ENCODE results near the gene TAC4. TPM values are rescaled to one million over a fixed set of nuclear protein-coding genes. Genes with fewer than 3 reads are reported as not detected.

Gene TAC4
- total and polyA plus RNA-seq, 10 of the 15 experiments (the other 5 are each of a cell fraction or from before 2014, with no cell fraction given): not detected

DNA sequence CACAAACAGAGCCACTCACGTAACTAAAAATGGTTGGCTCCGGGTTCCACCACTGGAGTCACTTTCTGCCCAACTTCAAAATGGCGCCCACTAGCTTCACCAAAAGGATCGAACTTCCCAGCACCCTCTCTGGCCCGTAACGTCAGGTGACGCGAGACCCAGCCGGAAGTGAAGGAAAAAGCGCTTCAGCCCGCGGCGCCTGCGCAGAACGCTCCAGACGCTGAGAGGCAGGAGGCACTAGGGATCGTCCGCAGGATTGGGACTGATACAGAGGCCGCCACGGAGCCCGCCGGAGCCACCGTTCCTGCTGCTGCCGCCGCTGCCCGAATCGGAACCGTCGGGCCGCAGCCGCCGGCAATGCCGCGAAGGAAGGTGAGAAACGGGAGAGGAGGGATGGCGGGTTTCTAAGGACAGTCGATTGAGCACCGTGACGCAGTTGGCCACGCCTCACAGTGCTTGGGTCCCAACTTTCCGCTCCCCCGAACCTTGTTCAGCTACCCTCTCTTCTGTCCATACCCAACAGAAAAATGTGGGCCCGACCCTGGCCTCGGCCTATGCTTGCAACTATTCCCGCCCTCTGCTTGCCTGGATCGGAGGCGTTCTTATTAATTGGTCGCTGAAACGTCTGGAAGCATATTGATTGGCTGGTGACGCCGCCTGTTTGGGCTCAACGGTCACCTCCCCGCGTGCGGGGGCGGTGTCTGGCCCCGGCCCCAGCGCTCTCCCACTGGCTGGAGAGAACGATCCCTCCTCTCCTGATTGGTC is 59.2 kb downstream of the TAC4 start, which contains the start of gene KAT7 (continued):
- TF ChIP-seq, protein P1, sequence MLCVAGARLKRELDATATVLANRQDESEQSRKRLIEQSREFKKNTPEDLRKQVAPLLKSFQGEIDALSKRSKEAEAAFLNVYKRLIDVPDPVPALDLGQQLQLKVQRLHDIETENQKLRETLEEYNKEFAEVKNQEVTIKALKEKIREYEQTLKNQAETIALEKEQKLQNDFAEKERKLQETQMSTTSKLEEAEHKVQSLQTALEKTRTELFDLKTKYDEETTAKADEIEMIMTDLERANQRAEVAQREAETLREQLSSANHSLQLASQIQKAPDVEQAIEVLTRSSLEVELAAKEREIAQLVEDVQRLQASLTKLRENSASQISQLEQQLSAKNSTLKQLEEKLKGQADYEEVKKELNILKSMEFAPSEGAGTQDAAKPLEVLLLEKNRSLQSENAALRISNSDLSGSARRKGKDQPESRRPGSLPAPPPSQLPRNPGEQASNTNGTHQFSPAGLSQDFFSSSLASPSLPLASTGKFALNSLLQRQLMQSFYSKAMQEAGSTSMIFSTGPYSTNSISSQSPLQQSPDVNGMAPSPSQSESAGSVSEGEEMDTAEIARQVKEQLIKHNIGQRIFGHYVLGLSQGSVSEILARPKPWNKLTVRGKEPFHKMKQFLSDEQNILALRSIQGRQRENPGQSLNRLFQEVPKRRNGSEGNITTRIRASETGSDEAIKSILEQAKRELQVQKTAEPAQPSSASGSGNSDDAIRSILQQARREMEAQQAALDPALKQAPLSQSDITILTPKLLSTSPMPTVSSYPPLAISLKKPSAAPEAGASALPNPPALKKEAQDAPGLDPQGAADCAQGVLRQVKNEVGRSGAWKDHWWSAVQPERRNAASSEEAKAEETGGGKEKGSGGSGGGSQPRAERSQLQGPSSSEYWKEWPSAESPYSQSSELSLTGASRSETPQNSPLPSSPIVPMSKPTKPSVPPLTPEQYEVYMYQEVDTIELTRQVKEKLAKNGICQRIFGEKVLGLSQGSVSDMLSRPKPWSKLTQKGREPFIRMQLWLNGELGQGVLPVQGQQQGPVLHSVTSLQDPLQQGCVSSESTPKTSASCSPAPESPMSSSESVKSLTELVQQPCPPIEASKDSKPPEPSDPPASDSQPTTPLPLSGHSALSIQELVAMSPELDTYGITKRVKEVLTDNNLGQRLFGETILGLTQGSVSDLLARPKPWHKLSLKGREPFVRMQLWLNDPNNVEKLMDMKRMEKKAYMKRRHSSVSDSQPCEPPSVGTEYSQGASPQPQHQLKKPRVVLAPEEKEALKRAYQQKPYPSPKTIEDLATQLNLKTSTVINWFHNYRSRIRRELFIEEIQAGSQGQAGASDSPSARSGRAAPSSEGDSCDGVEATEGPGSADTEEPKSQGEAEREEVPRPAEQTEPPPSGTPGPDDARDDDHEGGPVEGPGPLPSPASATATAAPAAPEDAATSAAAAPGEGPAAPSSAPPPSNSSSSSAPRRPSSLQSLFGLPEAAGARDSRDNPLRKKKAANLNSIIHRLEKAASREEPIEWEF (IDR thresholded peaks at IDR 0.05; ENCODE audit: insufficient replicate concordance, low read depth, low read length): no peak
- TF ChIP-seq EZH2 (IDR thresholded peaks at IDR 0.05; ENCODE audit: borderline replicate concordance, control insufficient read depth, low read depth, low read length): no peak
- peak; percentile 84 for TF ChIP-seq PML (IDR thresholded peaks at IDR 0.05; ENCODE audit: low read length)
- TF ChIP-seq, protein P2, sequence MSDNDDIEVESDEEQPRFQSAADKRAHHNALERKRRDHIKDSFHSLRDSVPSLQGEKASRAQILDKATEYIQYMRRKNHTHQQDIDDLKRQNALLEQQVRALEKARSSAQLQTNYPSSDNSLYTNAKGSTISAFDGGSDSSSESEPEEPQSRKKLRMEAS (IDR thresholded peaks at IDR 0.05; ENCODE audit: low read depth, low read length): no peak; the same call in 1 of the 2 replicates
- TF ChIP-seq, protein P3, sequence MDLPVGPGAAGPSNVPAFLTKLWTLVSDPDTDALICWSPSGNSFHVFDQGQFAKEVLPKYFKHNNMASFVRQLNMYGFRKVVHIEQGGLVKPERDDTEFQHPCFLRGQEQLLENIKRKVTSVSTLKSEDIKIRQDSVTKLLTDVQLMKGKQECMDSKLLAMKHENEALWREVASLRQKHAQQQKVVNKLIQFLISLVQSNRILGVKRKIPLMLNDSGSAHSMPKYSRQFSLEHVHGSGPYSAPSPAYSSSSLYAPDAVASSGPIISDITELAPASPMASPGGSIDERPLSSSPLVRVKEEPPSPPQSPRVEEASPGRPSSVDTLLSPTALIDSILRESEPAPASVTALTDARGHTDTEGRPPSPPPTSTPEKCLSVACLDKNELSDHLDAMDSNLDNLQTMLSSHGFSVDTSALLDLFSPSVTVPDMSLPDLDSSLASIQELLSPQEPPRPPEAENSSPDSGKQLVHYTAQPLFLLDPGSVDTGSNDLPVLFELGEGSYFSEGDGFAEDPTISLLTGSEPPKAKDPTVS (IDR thresholded peaks at IDR 0.05; ENCODE audit: low read depth, low read length): no peak
- TF ChIP-seq TAF1 (IDR thresholded peaks at IDR 0.05; ENCODE audit: borderline replicate concordance, low read depth, low read length): peak; percentile 86
- TF ChIP-seq HDAC6 (IDR thresholded peaks at IDR 0.05; ENCODE audit: unreplicated experiment): no peak
- TF ChIP-seq, protein P4, sequence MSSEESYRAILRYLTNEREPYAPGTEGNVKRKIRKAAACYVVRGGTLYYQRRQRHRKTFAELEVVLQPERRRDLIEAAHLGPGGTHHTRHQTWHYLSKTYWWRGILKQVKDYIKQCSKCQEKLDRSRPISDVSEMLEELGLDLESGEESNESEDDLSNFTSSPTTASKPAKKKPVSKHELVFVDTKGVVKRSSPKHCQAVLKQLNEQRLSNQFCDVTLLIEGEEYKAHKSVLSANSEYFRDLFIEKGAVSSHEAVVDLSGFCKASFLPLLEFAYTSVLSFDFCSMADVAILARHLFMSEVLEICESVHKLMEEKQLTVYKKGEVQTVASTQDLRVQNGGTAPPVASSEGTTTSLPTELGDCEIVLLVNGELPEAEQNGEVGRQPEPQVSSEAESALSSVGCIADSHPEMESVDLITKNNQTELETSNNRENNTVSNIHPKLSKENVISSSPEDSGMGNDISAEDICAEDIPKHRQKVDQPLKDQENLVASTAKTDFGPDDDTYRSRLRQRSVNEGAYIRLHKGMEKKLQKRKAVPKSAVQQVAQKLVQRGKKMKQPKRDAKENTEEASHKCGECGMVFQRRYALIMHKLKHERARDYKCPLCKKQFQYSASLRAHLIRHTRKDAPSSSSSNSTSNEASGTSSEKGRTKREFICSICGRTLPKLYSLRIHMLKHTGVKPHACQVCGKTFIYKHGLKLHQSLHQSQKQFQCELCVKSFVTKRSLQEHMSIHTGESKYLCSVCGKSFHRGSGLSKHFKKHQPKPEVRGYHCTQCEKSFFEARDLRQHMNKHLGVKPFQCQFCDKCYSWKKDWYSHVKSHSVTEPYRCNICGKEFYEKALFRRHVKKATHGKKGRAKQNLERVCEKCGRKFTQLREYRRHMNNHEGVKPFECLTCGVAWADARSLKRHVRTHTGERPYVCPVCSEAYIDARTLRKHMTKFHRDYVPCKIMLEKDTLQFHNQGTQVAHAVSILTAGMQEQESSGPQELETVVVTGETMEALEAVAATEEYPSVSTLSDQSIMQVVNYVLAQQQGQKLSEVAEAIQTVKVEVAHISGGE (CRISPR knock-in tag; IDR thresholded peaks at IDR 0.05): no peak
- TF ChIP-seq KLF5 (IDR thresholded peaks at IDR 0.05; ENCODE audit: partially characterized antibody): peak; percentile 49
- TF ChIP-seq SMAD5 (IDR thresholded peaks at IDR 0.05; ENCODE audit: low read depth): 0 out of 2 replicates have a peak, but pooled peaks have one; percentile 44
- TF ChIP-seq, protein P5, sequence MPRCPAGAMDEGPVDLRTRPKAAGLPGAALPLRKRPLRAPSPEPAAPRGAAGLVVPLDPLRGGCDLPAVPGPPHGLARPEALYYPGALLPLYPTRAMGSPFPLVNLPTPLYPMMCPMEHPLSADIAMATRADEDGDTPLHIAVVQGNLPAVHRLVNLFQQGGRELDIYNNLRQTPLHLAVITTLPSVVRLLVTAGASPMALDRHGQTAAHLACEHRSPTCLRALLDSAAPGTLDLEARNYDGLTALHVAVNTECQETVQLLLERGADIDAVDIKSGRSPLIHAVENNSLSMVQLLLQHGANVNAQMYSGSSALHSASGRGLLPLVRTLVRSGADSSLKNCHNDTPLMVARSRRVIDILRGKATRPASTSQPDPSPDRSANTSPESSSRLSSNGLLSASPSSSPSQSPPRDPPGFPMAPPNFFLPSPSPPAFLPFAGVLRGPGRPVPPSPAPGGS (IDR thresholded peaks at IDR 0.05; ENCODE audit: borderline replicate concordance, insufficient read depth, low read depth, low read length, poor library complexity, severe bottlenecking): no peak
- no peak for TF ChIP-seq SPI1 (IDR thresholded peaks at IDR 0.05; ENCODE audit: borderline replicate concordance, insufficient read depth, low read depth, low read length)
- TF ChIP-seq, protein P6, sequence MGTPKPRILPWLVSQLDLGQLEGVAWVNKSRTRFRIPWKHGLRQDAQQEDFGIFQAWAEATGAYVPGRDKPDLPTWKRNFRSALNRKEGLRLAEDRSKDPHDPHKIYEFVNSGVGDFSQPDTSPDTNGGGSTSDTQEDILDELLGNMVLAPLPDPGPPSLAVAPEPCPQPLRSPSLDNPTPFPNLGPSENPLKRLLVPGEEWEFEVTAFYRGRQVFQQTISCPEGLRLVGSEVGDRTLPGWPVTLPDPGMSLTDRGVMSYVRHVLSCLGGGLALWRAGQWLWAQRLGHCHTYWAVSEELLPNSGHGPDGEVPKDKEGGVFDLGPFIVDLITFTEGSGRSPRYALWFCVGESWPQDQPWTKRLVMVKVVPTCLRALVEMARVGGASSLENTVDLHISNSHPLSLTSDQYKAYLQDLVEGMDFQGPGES (IDR thresholded peaks at IDR 0.05): peak; percentile 99
- TF ChIP-seq IKZF2 (IDR thresholded peaks at IDR 0.05): no peak
